Spleen (tissue), 11 donors: ENCODE measurements around the gene LGALS8. TPM values are rescaled to one million over a fixed set of nuclear protein-coding genes. Genes with fewer than 3 reads are reported as not detected.

Experiments used
- DNase-seq: peaks from one replicate; pipeline ENCODE4 v3.0.0-alpha.2; 2020
- H3K27ac ChIP-seq, 8 donors: fragments of 200-600 bp; sonication (generic) in 7 of 8; 1 replicate in 4 of 8; 2 replicates in 4 of 8; pipeline versions ENCODE4 v1.5.0 to v1.8.0; 2016 to 2021; ENCODE audit warnings: inconsistent platforms in 4 of 8, mild to moderate bottlenecking in 4 of 8, moderate library complexity in 1 of 8
- H3K27me3 ChIP-seq, 7 donors: fragments of 200-600 bp; sonication (generic) in 6 of 7; replicated peaks in 1 of 7; 1 replicate in 4 of 7; 2 replicates in 3 of 7; pipeline versions ENCODE4 v1.5.0 to v1.8.0; 2016 to 2021; ENCODE audit warnings: inconsistent platforms in 3 of 7, mild to moderate bottlenecking in 1 of 7
- H3K36me3 ChIP-seq, 6 donors: fragments of 200-600 bp; sonication (generic) in 5 of 6; 1 replicate in 4 of 6; 2 replicates in 2 of 6; pipeline versions ENCODE4 v1.5.0 to v1.8.0; 2016 to 2021; ENCODE audit warnings: inconsistent platforms in 2 of 6
- H3K4me1 ChIP-seq, 6 donors: fragments of 200-600 bp; sonication (generic) in 5 of 6; 1 replicate in 3 of 6; 2 replicates in 3 of 6; pipeline versions ENCODE4 v1.5.0 to v1.8.0; 2016 to 2021; ENCODE audit warnings: inconsistent platforms in 3 of 6
- H3K4me3 ChIP-seq, 8 donors: fragments of 200-600 bp; sonication (generic) in 7 of 8; 1 replicate in 4 of 8; 2 replicates in 4 of 8; pipeline versions ENCODE4 v1.5.0 to v1.8.0; 2016 to 2021; ENCODE audit warnings: inconsistent platforms in 4 of 8, mild to moderate bottlenecking in 4 of 8, moderate library complexity in 2 of 8
- H3K9me3 ChIP-seq, 8 donors: fragments of 200-600 bp; sonication (generic) in 7 of 8; 1 replicate in 4 of 8; 2 replicates in 4 of 8; pipeline versions ENCODE4 v1.5.0 to v1.8.0; 2016 to 2021; ENCODE audit warnings: inconsistent platforms in 4 of 8
- CTCF ChIP-seq, 11 experiments: fragments of 200-600 bp in 7 of 11; fragments of 450-650 bp in 4 of 11; sonication (generic) in 4 of 11; IDR thresholded peaks in 8 of 11; conservative IDR thresholded peaks in 3 of 11; 1 replicate in 7 of 11; 2 replicates in 4 of 11; pipeline versions ENCODE4 v1.4.0 to v1.8.0; 2016 to 2021; ENCODE audit warnings: antibody characterized with exemption in 11 of 11, inconsistent platforms in 4 of 11, mild to moderate bottlenecking in 1 of 11
- POLR2A ChIP-seq, 3 donors: fragments of 450-650 bp; IDR thresholded peaks; one replicate each; pipeline ENCODE4 v1.5.1; 2017; ENCODE audit warnings: antibody characterized with exemption in 3 of 3, mild to moderate bottlenecking in 1 of 3
- POLR2AphosphoS5 ChIP-seq, 3 donors: sonication (generic); formaldehyde crosslinking; IDR thresholded peaks; one replicate each; pipeline ENCODE4 v1.5.1; 2017; ENCODE audit warnings: antibody characterized with exemption in 3 of 3
- WGBS, 5 donors: extraction: QIAGEN DNeasy Blood & Tissue Kit in 3 of 5; methylation state at CpG; one replicate each; pipeline versions ENCODE4 v1.1.5 to v1.1.7; 2013 to 2018; 5-methylcytosine and 5-hydroxymethylcytosine counted together
- intact Hi-C: fragments of 100-400 bp; cut with DNase I; formaldehyde crosslinking; loops from one replicate; pipeline ENCODE4 v1.15.0; 2023; ENCODE audit warnings: low total_unique reads
- polyA plus RNA-seq, 3 donors: library from polyadenylated mRNA; stranded (reverse); fragments of 200-250 nt; gene quantifications; one replicate each; pipeline ENCODE4 v1.2.1, GENCODE V29; 2013
- total RNA-seq, 7 donors: library from RNA; depleted of rRNA in 3 of 7; stranded (reverse); fragments of >200 nt in 3 of 7; fragmentation: NEBNext Ultra II Directional in 4 of 7; extraction: Animal tissue kit (Norgen Biotek cat#: 25700) in 4 of 7; gene quantifications; one replicate each; pipeline versions ENCODE4 v1.1.0 to v1.2.1, GENCODE V29; 2016 to 2021
- donor health status: healthy with polysubstance abuse.
- donor health status: DM: no; HTN: no; CAD: no; lungs with moderate emphysema.
- donor health status: DM: no; HTN: no; CAD: no.
- donor health status: Bipolar disorder and iron deficiency.
- donor health status: healthy.
- donor health status: DM: no; HTN: no; CAD: no.
- donor health status: DM: yes; HTN: yes; CAD: no.

LGALS8 gene
- total and polyA plus RNA-seq, 10 donors, result 18.4 to 276 (median 143) TPM

GRCh38 chr1:236536540-236536939, 12.8 kb downstream of the LGALS8 start:
- no peaks in the 10 kb centered on the region for H3K9me3 ChIP-seq
- peaks cover 2 to 88% (median 65%) of the 10 kb centered on the region in 6 donors for H3K36me3 ChIP-seq
- H3K27ac ChIP-seq, result no peak overlapping the region
- DNase-seq, result no peak
- intact Hi-C loops, result no loop called here
- no peak overlapping the region for H3K4me3 ChIP-seq
- 71 to 84% (median 79%) methylated on average over 5 of the region's 5 CpGs for WGBS, 5 donors
- no peak for TF ChIP-seq POLR2AphosphoS5 (IDR thresholded peaks at IDR 0.05)
- no peak for TF ChIP-seq POLR2A (IDR thresholded peaks at IDR 0.05)
- no peak for TF ChIP-seq CTCF (IDR thresholded peaks at IDR 0.05 in 8 of 11, conservative IDR thresholded peaks at IDR 0.05 in 3 of 11)
- no peaks in the 10 kb centered on the region for H3K27me3 ChIP-seq
- H3K4me1 ChIP-seq, result peaks cover 0 to 48% (median 18%) of the 10 kb centered on the region in 6 donors

GRCh38 chr1:236540813-236541465, 17.2 kb downstream of the LGALS8 start:
- TF ChIP-seq POLR2A (IDR thresholded peaks at IDR 0.05), result no peak
- TF ChIP-seq POLR2AphosphoS5 (IDR thresholded peaks at IDR 0.05), result no peak
- TF ChIP-seq CTCF (IDR thresholded peaks at IDR 0.05 in 8 of 11, conservative IDR thresholded peaks at IDR 0.05 in 3 of 11), result no peak
- H3K27me3 ChIP-seq, result no peaks in the 10 kb centered on the region
- H3K36me3 ChIP-seq, result peaks cover 8 to 98% (median 92%) of the 10 kb centered on the region in 6 donors
- no peak for DNase-seq
- intact Hi-C loops, result no loop called here
- H3K4me3 ChIP-seq, result no peak overlapping the region
- H3K27ac ChIP-seq, result peak overlapping the region in 1 of 8 donors; percentile 21
- 88 to 94% (median 90%) methylated on average over 4 of the region's 4 CpGs for WGBS, 5 donors
- H3K4me1 ChIP-seq, result peaks cover 0 to 20% (median 9%) of the 10 kb centered on the region in 6 donors
- H3K9me3 ChIP-seq, result no peaks in the 10 kb centered on the region

GRCh38 chr1:236541710-236542109, 17.9 kb downstream of the LGALS8 start:
- 93 to 98% (median 97%) methylated on average over 4 of the region's 4 CpGs for WGBS, 5 donors
- Histone ChIP-seq H3K36me3 (peaks cover 8 to 100% (median 93%) of the 10 kb centered on the region in 6 donors), H3K9me3 (no peaks in the 10 kb centered on the region), H3K27me3 (no peaks in the 10 kb centered on the region), H3K27ac (no peak overlapping the region), H3K4me1 (peaks cover 0 to 16% (median 9%) of the 10 kb centered on the region in 6 donors), H3K4me3 (no peak overlapping the region)
- intact Hi-C loops, result no loop called here
- DNase-seq, result no peak
- TF ChIP-seq POLR2AphosphoS5 (IDR thresholded peaks at IDR 0.05), result no peak
- no peak for TF ChIP-seq POLR2A (IDR thresholded peaks at IDR 0.05)
- no peak for TF ChIP-seq CTCF (IDR thresholded peaks at IDR 0.05 in 8 of 11, conservative IDR thresholded peaks at IDR 0.05 in 3 of 11)

- peak overlapping the region in 2 of 8 donors; percentile 7 to 12 for H3K27ac ChIP-seq
- H3K4me3 ChIP-seq, result no peak overlapping the region
- peaks cover 8 to 100% (median 98%) of the 10 kb centered on the region in 6 donors for H3K36me3 ChIP-seq
- no peak for DNase-seq
- WGBS, 5 donors, result 84 to 89% (median 87%) methylated on average over 16 of the region's 16 CpGs
- no peaks in the 10 kb centered on the region for H3K9me3 ChIP-seq
- H3K4me1 ChIP-seq, result peaks cover 0 to 15% (median 9%) of the 10 kb centered on the region in 6 donors
- intact Hi-C loops, result no loop called here
- no peaks in the 10 kb centered on the region for H3K27me3 ChIP-seq
- TF ChIP-seq POLR2A (IDR thresholded peaks at IDR 0.05) (no peak), POLR2AphosphoS5 (IDR thresholded peaks at IDR 0.05) (peak in 2 of 3 donors; percentile 22 to 33)
These were observed 19.4 kb downstream of the LGALS8 start for GRCh38 chr1:236543065-236543669.
